HEK293 (cell line): Measurements from ENCODE around the gene TMEM259.

Experiments used
- AEBP2 ChIP-seq: fragments of 450-650 bp; formaldehyde crosslinking; IDR thresholded peaks from 2 replicates; pipeline ENCODE4 v1.5.1; 2016; ENCODE audit warnings: missing biosample characterization, missing genetic modification characterization, borderline replicate concordance
- GFI1B ChIP-seq: fragments of 450-650 bp; formaldehyde crosslinking; IDR thresholded peaks from 2 replicates; pipeline ENCODE4 v1.5.1; 2016; ENCODE audit warnings: missing biosample characterization, missing genetic modification characterization
- GLI4 ChIP-seq: fragments of 450-650 bp; formaldehyde crosslinking; IDR thresholded peaks from 2 replicates; pipeline ENCODE4 v1.5.1; 2016; ENCODE audit warnings: missing biosample characterization, missing genetic modification characterization
- GLIS2 ChIP-seq: fragments of 450-650 bp; formaldehyde crosslinking; IDR thresholded peaks from 2 replicates; pipeline ENCODE4 v1.5.1; 2016; ENCODE audit warnings: missing biosample characterization, missing genetic modification characterization
- HOXD13 ChIP-seq: sonication (generic); formaldehyde crosslinking; IDR thresholded peaks from 2 replicates; pipeline ENCODE4 v1.8.0; 2022; ENCODE audit warnings: missing genetic modification reagents, borderline replicate concordance
- KLF9 ChIP-seq: fragments of 450-650 bp; formaldehyde crosslinking; IDR thresholded peaks from 2 replicates; pipeline ENCODE4 v1.5.1; 2016; ENCODE audit warnings: missing biosample characterization, missing genetic modification characterization, low read depth
- SCRT2 ChIP-seq: fragments of 450-650 bp; formaldehyde crosslinking; IDR thresholded peaks from 2 replicates; pipeline ENCODE4 v1.5.1; 2016; ENCODE audit warnings: missing biosample characterization, missing genetic modification characterization
- TRIM28 ChIP-seq: IDR thresholded peaks from 2 replicates; pipeline ENCODE4 v1.6.1; 2011; ENCODE audit warnings: low read length, control low read depth, borderline replicate concordance
- ZBTB17 ChIP-seq: fragments of 450-650 bp; formaldehyde crosslinking; IDR thresholded peaks from 2 replicates; pipeline ENCODE4 v1.5.1; 2016; ENCODE audit warnings: missing biosample characterization, missing genetic modification characterization
- ZNF155 ChIP-seq: fragments of 450-650 bp; formaldehyde crosslinking; IDR thresholded peaks from 2 replicates; pipeline ENCODE4 v1.5.1; 2016; ENCODE audit warnings: missing biosample characterization, missing genetic modification characterization
- ZNF184 ChIP-seq: fragments of 450-650 bp; IDR thresholded peaks from 2 replicates; pipeline ENCODE4 v1.5.1; 2018; ENCODE audit warnings: missing biosample characterization, mild to moderate bottlenecking, missing genetic modification characterization
- ZNF292 ChIP-seq: fragments of 450-650 bp; formaldehyde crosslinking; IDR thresholded peaks from 2 replicates; pipeline ENCODE4 v1.5.1; 2016; ENCODE audit warnings: low read depth, missing biosample characterization, missing genetic modification characterization, borderline replicate concordance
- ZNF335 ChIP-seq: fragments of 450-650 bp; formaldehyde crosslinking; conservative IDR thresholded peaks from 2 replicates; pipeline ENCODE4 v1.5.1; 2016; ENCODE audit warnings: missing biosample characterization, missing genetic modification characterization
- ZNF423 ChIP-seq: fragments of 450-650 bp; formaldehyde crosslinking; IDR thresholded peaks from 2 replicates; pipeline ENCODE4 v1.5.1; 2016; ENCODE audit warnings: missing biosample characterization, missing genetic modification characterization
- ZNF658 ChIP-seq: fragments of 450-650 bp; formaldehyde crosslinking; IDR thresholded peaks from 2 replicates; pipeline ENCODE4; 2016; ENCODE audit warnings: missing biosample characterization, missing genetic modification characterization
- ZNF704 ChIP-seq: fragments of 450-650 bp; formaldehyde crosslinking; IDR thresholded peaks from 2 replicates; pipeline ENCODE4 v1.5.1; 2016; ENCODE audit warnings: missing biosample characterization, missing genetic modification characterization
- ZXDB ChIP-seq: fragments of 450-650 bp; formaldehyde crosslinking; IDR thresholded peaks from 2 replicates; pipeline ENCODE4 v1.5.1; 2016; ENCODE audit warnings: missing biosample characterization, missing genetic modification characterization
- TF ChIP-seq, protein P1 (sequence below): fragments of 450-650 bp; formaldehyde crosslinking; optimal IDR thresholded peaks from 2 replicates; pipeline ENCODE3; 2016; ENCODE audit warnings: missing biosample characterization, mild to moderate bottlenecking, missing genetic modification characterization
- TF ChIP-seq, protein P2 (sequence below): fragments of 450-650 bp; formaldehyde crosslinking; IDR thresholded peaks from 2 replicates; pipeline ENCODE4 v1.5.1; 2016; ENCODE audit warnings: missing biosample characterization, missing genetic modification characterization
- TF ChIP-seq, protein P3 (sequence below): fragments of 450-650 bp; formaldehyde crosslinking; IDR thresholded peaks from 2 replicates; pipeline ENCODE4 v1.5.1; 2016; ENCODE audit warnings: missing biosample characterization, missing genetic modification characterization, borderline replicate concordance
- TF ChIP-seq, protein P4 (sequence below): fragments of 450-650 bp; formaldehyde crosslinking; IDR thresholded peaks from 2 replicates; pipeline ENCODE4 v1.5.1; 2016; ENCODE audit warnings: missing biosample characterization, missing genetic modification characterization
- TF ChIP-seq, protein P5 (sequence below): IDR thresholded peaks from 2 replicates; pipeline ENCODE4 v1.6.1; 2011; ENCODE audit warnings: mild to moderate bottlenecking, low read depth, low read length, borderline replicate concordance
- TF ChIP-seq, protein P6 (sequence below): fragments of 450-650 bp; formaldehyde crosslinking; IDR thresholded peaks from 2 replicates; pipeline ENCODE4 v1.5.1; 2016; ENCODE audit warnings: missing biosample characterization, missing genetic modification characterization

Gene TMEM259

GRCh38 chr19:1017115-1017905, 3.6 kb downstream of the TMEM259 start (continued):
- TF ChIP-seq, protein P1, sequence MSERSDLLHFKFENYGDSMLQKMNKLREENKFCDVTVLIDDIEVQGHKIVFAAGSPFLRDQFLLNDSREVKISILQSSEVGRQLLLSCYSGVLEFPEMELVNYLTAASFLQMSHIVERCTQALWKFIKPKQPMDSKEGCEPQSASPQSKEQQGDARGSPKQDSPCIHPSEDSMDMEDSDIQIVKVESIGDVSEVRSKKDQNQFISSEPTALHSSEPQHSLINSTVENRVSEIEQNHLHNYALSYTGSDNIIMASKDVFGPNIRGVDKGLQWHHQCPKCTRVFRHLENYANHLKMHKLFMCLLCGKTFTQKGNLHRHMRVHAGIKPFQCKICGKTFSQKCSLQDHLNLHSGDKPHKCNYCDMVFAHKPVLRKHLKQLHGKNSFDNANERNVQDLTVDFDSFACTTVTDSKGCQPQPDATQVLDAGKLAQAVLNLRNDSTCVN (tag by site-specific recombination) = peak; percentile 28
- no peak for TF ChIP-seq ZBTB17
- TF ChIP-seq ZNF335 = peak; percentile 55; the same call in 1 of the 2 replicates
- TF ChIP-seq, protein P2, sequence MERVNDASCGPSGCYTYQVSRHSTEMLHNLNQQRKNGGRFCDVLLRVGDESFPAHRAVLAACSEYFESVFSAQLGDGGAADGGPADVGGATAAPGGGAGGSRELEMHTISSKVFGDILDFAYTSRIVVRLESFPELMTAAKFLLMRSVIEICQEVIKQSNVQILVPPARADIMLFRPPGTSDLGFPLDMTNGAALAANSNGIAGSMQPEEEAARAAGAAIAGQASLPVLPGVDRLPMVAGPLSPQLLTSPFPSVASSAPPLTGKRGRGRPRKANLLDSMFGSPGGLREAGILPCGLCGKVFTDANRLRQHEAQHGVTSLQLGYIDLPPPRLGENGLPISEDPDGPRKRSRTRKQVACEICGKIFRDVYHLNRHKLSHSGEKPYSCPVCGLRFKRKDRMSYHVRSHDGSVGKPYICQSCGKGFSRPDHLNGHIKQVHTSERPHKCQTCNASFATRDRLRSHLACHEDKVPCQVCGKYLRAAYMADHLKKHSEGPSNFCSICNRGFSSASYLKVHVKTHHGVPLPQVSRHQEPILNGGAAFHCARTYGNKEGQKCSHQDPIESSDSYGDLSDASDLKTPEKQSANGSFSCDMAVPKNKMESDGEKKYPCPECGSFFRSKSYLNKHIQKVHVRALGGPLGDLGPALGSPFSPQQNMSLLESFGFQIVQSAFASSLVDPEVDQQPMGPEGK (tag by site-specific recombination) = peak; percentile 80; the same call in 1 of the 2 replicates
- TF ChIP-seq ZNF658 = no peak
- TF ChIP-seq, protein P3, sequence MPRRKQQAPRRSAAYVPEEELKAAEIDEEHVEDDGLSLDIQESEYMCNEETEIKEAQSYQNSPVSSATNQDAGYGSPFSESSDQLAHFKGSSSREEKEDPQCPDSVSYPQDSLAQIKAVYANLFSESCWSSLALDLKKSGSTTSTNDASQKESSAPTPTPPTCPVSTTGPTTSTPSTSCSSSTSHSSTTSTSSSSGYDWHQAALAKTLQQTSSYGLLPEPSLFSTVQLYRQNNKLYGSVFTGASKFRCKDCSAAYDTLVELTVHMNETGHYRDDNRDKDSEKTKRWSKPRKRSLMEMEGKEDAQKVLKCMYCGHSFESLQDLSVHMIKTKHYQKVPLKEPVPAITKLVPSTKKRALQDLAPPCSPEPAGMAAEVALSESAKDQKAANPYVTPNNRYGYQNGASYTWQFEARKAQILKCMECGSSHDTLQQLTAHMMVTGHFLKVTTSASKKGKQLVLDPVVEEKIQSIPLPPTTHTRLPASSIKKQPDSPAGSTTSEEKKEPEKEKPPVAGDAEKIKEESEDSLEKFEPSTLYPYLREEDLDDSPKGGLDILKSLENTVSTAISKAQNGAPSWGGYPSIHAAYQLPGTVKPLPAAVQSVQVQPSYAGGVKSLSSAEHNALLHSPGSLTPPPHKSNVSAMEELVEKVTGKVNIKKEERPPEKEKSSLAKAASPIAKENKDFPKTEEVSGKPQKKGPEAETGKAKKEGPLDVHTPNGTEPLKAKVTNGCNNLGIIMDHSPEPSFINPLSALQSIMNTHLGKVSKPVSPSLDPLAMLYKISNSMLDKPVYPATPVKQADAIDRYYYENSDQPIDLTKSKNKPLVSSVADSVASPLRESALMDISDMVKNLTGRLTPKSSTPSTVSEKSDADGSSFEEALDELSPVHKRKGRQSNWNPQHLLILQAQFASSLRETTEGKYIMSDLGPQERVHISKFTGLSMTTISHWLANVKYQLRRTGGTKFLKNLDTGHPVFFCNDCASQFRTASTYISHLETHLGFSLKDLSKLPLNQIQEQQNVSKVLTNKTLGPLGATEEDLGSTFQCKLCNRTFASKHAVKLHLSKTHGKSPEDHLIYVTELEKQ = peak; percentile 23; the same call in 1 of the 2 replicates
- TF ChIP-seq AEBP2 (tag by site-specific recombination) = peak; percentile 56; the same call in 1 of the 2 replicates
- TF ChIP-seq GLIS2 (tag by site-specific recombination) = peak; percentile 84
- TF ChIP-seq, protein P4, sequence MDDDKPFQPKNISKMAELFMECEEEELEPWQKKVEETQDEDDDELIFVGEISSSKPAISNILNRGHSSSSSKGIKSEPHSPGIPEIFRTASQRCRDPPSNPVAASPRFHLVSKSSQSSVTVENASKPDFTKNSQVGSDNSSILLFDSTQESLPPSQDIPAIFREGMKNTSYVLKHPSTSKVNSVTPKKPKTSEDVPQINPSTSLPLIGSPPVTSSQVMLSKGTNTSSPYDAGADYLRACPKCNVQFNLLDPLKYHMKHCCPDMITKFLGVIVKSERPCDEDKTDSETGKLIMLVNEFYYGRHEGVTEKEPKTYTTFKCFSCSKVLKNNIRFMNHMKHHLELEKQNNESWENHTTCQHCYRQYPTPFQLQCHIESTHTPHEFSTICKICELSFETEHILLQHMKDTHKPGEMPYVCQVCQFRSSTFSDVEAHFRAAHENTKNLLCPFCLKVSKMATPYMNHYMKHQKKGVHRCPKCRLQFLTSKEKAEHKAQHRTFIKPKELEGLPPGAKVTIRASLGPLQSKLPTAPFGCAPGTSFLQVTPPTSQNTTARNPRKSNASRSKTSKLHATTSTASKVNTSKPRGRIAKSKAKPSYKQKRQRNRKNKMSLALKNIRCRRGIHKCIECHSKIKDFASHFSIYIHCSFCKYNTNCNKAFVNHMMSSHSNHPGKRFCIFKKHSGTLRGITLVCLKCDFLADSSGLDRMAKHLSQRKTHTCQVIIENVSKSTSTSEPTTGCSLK (tag by site-specific recombination) = no peak
- TF ChIP-seq, protein P5, sequence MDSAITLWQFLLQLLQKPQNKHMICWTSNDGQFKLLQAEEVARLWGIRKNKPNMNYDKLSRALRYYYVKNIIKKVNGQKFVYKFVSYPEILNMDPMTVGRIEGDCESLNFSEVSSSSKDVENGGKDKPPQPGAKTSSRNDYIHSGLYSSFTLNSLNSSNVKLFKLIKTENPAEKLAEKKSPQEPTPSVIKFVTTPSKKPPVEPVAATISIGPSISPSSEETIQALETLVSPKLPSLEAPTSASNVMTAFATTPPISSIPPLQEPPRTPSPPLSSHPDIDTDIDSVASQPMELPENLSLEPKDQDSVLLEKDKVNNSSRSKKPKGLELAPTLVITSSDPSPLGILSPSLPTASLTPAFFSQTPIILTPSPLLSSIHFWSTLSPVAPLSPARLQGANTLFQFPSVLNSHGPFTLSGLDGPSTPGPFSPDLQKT = no peak
- TF ChIP-seq ZXDB (tag by site-specific recombination) = no peak
- no peak for TF ChIP-seq ZNF292 (tag by site-specific recombination)
- TF ChIP-seq GLI4 (tag by site-specific recombination) = no peak
- no peak for TF ChIP-seq GFI1B (tag by site-specific recombination)
- peak; percentile 24; the same call in 1 of the 2 replicates for TF ChIP-seq SCRT2 (tag by site-specific recombination)
- TF ChIP-seq ZNF184 (tag by site-specific recombination) = no peak
- no peak for TF ChIP-seq HOXD13 (CRISPR knock-in tag)
- TF ChIP-seq, protein P6, sequence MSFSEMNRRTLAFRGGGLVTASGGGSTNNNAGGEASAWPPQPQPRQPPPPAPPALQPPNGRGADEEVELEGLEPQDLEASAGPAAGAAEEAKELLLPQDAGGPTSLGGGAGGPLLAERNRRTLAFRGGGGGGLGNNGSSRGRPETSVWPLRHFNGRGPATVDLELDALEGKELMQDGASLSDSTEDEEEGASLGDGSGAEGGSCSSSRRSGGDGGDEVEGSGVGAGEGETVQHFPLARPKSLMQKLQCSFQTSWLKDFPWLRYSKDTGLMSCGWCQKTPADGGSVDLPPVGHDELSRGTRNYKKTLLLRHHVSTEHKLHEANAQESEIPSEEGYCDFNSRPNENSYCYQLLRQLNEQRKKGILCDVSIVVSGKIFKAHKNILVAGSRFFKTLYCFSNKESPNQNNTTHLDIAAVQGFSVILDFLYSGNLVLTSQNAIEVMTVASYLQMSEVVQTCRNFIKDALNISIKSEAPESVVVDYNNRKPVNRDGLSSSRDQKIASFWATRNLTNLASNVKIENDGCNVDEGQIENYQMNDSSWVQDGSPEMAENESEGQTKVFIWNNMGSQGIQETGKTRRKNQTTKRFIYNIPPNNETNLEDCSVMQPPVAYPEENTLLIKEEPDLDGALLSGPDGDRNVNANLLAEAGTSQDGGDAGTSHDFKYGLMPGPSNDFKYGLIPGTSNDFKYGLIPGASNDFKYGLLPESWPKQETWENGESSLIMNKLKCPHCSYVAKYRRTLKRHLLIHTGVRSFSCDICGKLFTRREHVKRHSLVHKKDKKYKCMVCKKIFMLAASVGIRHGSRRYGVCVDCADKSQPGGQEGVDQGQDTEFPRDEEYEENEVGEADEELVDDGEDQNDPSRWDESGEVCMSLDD (tag by site-specific recombination) = no peak
- TF ChIP-seq ZNF423 (tag by site-specific recombination) = peak; percentile 83
- TF ChIP-seq ZNF704 (tag by site-specific recombination) = no peak
- TF ChIP-seq KLF9 (tag by site-specific recombination) = peak; percentile 42; the same call in 1 of the 2 replicates
- TF ChIP-seq ZNF155 (tag by site-specific recombination) = no peak
- TF ChIP-seq TRIM28 = no peak
